Measurements from ENCODE around the gene UBL7.

DNA sequence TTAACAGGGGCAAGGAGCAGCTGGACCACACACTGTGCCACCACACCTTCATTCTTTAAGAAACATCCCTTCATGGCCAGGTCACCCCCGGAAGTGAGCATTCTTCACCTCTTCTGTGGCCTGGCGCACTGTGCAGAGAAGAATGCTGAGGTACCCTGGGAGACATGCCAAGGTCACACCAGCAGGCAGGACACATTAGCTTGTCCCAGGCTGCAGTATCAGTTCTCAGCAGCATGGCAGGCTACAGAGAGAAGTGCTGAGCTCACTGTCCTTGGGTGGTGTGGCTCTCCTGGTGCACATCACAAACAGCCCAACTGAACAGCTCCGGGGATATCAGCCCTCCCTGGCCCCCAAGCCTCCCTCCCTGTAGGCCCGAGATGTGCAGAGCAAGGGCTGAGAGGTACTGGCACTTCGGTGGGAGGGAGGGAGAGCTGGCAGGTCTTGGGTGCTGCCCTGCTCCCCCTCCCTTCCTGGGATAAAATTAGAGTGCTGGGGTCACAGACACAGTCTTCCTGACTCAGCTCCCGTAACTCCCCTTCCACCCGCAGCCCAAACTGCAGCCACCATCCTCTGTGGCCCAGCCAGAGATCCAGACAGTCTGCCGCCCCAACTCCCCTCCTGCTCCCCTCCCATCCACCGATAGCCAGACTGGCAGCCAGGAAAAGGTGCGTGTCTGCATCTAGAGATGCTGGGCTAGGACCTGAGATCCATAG is 40.6 kb downstream of the UBL7 start:
- TF ChIP-seq, protein P1, sequence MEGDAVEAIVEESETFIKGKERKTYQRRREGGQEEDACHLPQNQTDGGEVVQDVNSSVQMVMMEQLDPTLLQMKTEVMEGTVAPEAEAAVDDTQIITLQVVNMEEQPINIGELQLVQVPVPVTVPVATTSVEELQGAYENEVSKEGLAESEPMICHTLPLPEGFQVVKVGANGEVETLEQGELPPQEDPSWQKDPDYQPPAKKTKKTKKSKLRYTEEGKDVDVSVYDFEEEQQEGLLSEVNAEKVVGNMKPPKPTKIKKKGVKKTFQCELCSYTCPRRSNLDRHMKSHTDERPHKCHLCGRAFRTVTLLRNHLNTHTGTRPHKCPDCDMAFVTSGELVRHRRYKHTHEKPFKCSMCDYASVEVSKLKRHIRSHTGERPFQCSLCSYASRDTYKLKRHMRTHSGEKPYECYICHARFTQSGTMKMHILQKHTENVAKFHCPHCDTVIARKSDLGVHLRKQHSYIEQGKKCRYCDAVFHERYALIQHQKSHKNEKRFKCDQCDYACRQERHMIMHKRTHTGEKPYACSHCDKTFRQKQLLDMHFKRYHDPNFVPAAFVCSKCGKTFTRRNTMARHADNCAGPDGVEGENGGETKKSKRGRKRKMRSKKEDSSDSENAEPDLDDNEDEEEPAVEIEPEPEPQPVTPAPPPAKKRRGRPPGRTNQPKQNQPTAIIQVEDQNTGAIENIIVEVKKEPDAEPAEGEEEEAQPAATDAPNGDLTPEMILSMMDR (IDR thresholded peaks at IDR 0.05; ENCODE audit: poor library complexity, severe bottlenecking) = no peak
- TF ChIP-seq RAD21 (conservative IDR thresholded peaks at IDR 0.05) = no peak
- TF ChIP-seq EZH2 (IDR thresholded peaks at IDR 0.05; ENCODE audit: borderline replicate concordance, insufficient read depth, low read length, poor library complexity, severe bottlenecking) = no peak
- TF ChIP-seq SMC3 (conservative IDR thresholded peaks at IDR 0.05; ENCODE audit: poor library complexity) = no peak
- TF ChIP-seq, protein P2, sequence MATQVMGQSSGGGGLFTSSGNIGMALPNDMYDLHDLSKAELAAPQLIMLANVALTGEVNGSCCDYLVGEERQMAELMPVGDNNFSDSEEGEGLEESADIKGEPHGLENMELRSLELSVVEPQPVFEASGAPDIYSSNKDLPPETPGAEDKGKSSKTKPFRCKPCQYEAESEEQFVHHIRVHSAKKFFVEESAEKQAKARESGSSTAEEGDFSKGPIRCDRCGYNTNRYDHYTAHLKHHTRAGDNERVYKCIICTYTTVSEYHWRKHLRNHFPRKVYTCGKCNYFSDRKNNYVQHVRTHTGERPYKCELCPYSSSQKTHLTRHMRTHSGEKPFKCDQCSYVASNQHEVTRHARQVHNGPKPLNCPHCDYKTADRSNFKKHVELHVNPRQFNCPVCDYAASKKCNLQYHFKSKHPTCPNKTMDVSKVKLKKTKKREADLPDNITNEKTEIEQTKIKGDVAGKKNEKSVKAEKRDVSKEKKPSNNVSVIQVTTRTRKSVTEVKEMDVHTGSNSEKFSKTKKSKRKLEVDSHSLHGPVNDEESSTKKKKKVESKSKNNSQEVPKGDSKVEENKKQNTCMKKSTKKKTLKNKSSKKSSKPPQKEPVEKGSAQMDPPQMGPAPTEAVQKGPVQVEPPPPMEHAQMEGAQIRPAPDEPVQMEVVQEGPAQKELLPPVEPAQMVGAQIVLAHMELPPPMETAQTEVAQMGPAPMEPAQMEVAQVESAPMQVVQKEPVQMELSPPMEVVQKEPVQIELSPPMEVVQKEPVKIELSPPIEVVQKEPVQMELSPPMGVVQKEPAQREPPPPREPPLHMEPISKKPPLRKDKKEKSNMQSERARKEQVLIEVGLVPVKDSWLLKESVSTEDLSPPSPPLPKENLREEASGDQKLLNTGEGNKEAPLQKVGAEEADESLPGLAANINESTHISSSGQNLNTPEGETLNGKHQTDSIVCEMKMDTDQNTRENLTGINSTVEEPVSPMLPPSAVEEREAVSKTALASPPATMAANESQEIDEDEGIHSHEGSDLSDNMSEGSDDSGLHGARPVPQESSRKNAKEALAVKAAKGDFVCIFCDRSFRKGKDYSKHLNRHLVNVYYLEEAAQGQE (IDR thresholded peaks at IDR 0.05; ENCODE audit: borderline replicate concordance) = no peak
- no peak for TF ChIP-seq POLR2AphosphoS5 (IDR thresholded peaks at IDR 0.05)

Measured in neural cell (in vitro differentiated cells).